Neutrophil (primary cell): Measurements from ENCODE around the gene ELF1.
A peak's percentile ranks its signal among the peaks of the same experiment; 100 is the strongest.

Source experiments
- H3K27ac ChIP-seq: fragments of 200-600 bp; sonication (generic); 2 replicates; pipeline ENCODE4 v1.5.1; 2016; ENCODE audit warnings: mild to moderate bottlenecking, moderate library complexity
- H3K27me3 ChIP-seq: fragments of 200-600 bp; sonication (generic); 2 replicates; pipeline ENCODE4 v1.6.0; 2016; ENCODE audit warnings: mild to moderate bottlenecking
- H3K36me3 ChIP-seq: fragments of 200-600 bp; sonication (generic); 2 replicates; pipeline ENCODE4 v1.5.1; 2017
- H3K4me1 ChIP-seq, 2 experiments: fragments of 200-600 bp in 1 of 2; sonication (generic) in 1 of 2; 1 replicate in 1 of 2; 2 replicates in 1 of 2; pipeline versions ENCODE4 v1.5.1 to v1.6.1; 2013 to 2016; ENCODE audit warnings: low read depth in 1 of 2, low read length in 1 of 2, mild to moderate bottlenecking in 1 of 2, moderate library complexity in 1 of 2; ENCODE audit not compliant: control insufficient read depth in 1 of 2, insufficient read depth in 1 of 2
- H3K4me3 ChIP-seq, 2 experiments: fragments of 200-600 bp in 1 of 2; sonication (generic) in 1 of 2; 1 replicate in 1 of 2; 2 replicates in 1 of 2; pipeline ENCODE4 v1.5.1; 2013 to 2016; ENCODE audit warnings: low read depth in 1 of 2, low read length in 1 of 2, mild to moderate bottlenecking in 1 of 2, moderate library complexity in 1 of 2
- H3K9me3 ChIP-seq: fragments of 200-600 bp; sonication (generic); 2 replicates; pipeline ENCODE4 v1.5.1; 2016
- TF ChIP-seq, protein P1 (sequence below): fragments of 200-600 bp; sonication (generic); IDR thresholded peaks from 2 replicates; pipeline ENCODE4 v1.5.1; 2016; ENCODE audit warnings: antibody characterized with exemption

Gene ELF1

DNA sequence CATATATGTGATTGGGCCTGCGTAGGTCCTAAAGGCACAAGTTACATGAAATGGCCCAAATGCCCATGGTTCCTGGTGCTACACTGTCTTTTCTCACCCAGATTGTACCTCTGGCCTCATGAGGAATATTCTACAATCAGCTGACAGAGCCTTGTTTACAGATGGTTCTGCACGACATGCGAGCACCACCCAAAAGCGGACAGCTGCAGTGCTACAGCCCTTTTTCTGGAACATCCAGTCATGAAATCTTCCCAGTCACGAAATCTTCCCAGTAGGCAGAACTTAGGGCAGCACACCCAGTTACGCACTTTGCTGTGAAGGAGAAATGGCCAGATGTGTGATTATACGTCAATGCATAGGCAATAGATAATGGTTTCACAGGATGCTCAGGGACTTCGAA lies 7.7 kb upstream of the ELF1 start:
- Histone ChIP-seq H3K4me3 (no peak overlapping the region), H3K4me1 (peaks cover 0 to 5% of the 10 kb centered on the region in 2 experiments)

DNA sequence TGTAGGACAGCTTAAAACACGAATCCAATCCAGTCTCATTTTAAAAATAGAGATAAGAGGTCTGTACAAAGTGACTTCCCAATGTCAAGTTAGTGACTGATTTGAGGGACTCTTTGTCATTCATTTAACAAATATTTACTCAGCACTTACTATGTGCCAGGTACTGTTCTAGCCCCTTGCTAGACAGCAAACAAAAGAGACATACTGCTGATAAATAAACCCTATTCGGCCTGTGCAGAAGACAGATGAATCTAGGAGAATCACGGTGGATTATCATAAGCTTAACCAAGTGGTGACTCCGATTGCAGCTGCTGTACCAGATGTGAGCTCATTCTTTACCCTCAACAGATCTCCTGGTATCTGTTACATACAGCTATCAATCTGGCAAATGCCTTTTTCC lies 6.4 kb upstream of the ELF1 start:
- no peaks in the 10 kb centered on the region for H3K27me3 ChIP-seq
- H3K9me3 ChIP-seq: no peaks in the 10 kb centered on the region
- no peaks in the 10 kb centered on the region for H3K36me3 ChIP-seq
- TF ChIP-seq, protein P1, sequence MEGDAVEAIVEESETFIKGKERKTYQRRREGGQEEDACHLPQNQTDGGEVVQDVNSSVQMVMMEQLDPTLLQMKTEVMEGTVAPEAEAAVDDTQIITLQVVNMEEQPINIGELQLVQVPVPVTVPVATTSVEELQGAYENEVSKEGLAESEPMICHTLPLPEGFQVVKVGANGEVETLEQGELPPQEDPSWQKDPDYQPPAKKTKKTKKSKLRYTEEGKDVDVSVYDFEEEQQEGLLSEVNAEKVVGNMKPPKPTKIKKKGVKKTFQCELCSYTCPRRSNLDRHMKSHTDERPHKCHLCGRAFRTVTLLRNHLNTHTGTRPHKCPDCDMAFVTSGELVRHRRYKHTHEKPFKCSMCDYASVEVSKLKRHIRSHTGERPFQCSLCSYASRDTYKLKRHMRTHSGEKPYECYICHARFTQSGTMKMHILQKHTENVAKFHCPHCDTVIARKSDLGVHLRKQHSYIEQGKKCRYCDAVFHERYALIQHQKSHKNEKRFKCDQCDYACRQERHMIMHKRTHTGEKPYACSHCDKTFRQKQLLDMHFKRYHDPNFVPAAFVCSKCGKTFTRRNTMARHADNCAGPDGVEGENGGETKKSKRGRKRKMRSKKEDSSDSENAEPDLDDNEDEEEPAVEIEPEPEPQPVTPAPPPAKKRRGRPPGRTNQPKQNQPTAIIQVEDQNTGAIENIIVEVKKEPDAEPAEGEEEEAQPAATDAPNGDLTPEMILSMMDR: no peak
- H3K27ac ChIP-seq: peak overlapping the region; percentile 25
- peaks cover 0 to 5% of the 10 kb centered on the region in 2 experiments for H3K4me1 ChIP-seq
- no peak overlapping the region for H3K4me3 ChIP-seq

More for the DNA sequence above, 7.7 kb upstream of the ELF1 start:
- Histone ChIP-seq H3K9me3 (no peaks in the 10 kb centered on the region), H3K36me3 (no peaks in the 10 kb centered on the region), H3K27me3 (no peaks in the 10 kb centered on the region), H3K27ac (no peak overlapping the region)
- TF ChIP-seq, protein P1: no peak

DNA sequence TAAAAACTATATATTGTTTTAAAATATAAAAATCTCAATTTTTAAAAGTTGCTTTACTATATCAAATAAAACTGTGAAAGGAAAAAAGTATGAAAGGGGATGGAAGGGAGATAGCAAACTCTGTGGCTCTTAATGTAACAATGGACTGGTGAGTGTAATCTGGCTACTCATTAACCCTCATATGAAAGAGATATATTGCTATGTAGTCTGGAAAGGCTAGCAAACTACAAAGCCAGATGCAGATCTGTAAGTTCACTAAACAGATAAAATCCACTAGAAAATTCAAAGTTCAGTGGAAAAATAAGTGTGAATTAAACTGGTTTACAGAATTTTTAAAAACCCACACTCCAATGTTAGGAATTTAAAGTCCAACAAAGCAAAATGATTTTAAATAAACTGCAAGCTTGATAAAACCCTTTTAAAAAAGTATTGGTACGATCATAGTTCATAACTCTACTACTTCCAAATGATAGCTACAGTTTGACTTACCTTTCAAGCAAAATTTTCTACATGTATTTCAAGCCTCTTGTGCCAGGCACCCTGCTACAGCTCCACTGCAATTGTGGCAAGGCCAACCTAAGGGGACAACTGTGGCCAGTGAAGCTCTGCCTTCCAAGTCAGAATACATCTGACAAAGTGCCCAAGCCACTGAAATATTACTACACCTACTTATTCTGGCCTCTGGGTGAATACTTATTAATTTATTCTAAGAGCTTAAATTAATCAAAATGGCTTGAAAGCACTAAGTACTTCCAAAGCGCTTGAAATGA lies 647 bp upstream of the ELF1 start:
- Histone ChIP-seq H3K27ac (peak overlapping the region; percentile 89), H3K36me3 (no peaks in the 10 kb centered on the region), H3K27me3 (no peaks in the 10 kb centered on the region), H3K9me3 (no peaks in the 10 kb centered on the region), H3K4me3 (peak overlapping the region in 1 of 2 experiments; percentile 71), H3K4me1 (peaks cover 36 to 42% of the 10 kb centered on the region in 2 experiments)
- TF ChIP-seq, protein P1: no peak

DNA sequence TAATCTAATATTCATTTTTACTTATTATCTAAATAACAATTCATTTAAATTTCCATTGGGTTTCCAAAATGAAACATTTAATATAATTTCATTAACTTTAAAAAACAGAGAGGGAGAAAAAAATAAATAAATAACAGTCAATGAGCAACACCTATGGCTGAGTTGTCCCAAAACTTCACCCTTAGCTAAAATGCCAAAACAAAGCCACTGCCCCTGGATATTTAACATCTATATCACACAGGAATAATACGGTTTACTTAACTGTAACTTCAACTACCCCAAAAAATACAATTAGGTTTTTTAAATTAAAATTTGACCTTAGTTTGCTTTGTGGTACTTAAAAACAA lies 541 bp downstream of the ELF1 start:
- H3K27ac ChIP-seq: peak overlapping the region; percentile 89
- peak overlapping the region; percentile 71 to 86 for H3K4me3 ChIP-seq

DNA sequence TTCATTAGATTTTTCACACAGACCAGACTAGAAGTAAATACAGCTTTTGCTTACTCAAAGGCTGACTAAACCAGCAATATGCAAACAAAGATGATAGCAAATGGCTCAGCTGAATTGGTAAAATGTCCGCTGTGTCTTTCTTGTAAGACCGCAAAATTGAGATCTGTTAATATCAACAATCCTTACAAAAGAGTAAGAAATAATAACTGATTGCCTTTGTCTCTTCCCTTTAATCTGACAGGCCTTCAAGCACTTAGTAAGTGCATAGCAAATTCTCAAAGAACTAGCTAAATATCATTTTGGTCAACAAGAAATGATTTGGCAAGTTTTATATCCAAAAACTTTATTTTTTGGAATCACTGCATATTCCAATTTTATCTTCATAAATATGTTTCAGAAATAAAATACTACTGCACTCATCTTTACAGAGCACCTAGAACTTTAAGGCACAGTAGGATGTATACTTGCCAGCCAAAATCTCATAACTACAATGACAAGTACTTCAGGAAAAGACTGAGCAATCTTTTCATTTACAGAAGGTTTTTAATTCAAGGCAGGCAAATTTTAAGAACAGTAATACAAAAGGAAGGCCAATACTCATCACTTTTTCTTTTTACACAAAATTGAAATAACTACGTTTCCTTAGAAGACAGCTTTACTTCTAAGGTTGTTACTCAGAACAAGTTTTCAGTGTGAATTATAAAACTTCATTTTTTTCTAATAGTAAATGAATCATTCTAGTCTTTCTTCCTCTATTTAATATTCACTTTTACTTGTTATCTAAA lies 1.1 kb downstream of the ELF1 start:
- TF ChIP-seq, protein P1: no peak
- Histone ChIP-seq H3K27ac (peak overlapping the region; percentile 89), H3K4me1 (peaks cover 53 to 56% of the 10 kb centered on the region in 2 experiments), H3K27me3 (no peaks in the 10 kb centered on the region), H3K9me3 (no peaks in the 10 kb centered on the region), H3K36me3 (no peaks in the 10 kb centered on the region), H3K4me3 (peak overlapping the region; percentile 71 to 86)

More for the DNA sequence above, 541 bp downstream of the ELF1 start:
- TF ChIP-seq, protein P1: no peak
- Histone ChIP-seq H3K36me3 (no peaks in the 10 kb centered on the region), H3K4me1 (peaks cover 47 to 51% of the 10 kb centered on the region in 2 experiments), H3K9me3 (no peaks in the 10 kb centered on the region), H3K27me3 (no peaks in the 10 kb centered on the region)
